Measurements from ENCODE around the gene DIAPH2. TPM values are rescaled to one million over a fixed set of nuclear protein-coding genes. Genes with fewer than 3 reads are reported as not detected.

Gene DIAPH2
- total and polyA plus RNA-seq, 10 donors = 2.5 to 32.1 (median 17.7) TPM

- H3K36me3 ChIP-seq = no peaks in the 10 kb centered on the region
- no peaks in the 10 kb centered on the region for H3K27me3 ChIP-seq (replicated peaks in 1 of 7)
- H3K4me1 ChIP-seq = no peaks in the 10 kb centered on the region
- intact Hi-C loops (cut with DNase I; ENCODE audit: low total_unique reads) = no loop called here
- TF ChIP-seq CTCF (IDR thresholded peaks at IDR 0.05 in 8 of 11, conservative IDR thresholded peaks at IDR 0.05 in 3 of 11) = no peak
- TF ChIP-seq POLR2AphosphoS5 (IDR thresholded peaks at IDR 0.05) = no peak
- TF ChIP-seq POLR2A (IDR thresholded peaks at IDR 0.05) = no peak
- 54 to 83% (median 81%) methylated on average over 3 of the region's 3 CpGs for WGBS, 5 donors
- no peak for DNase-seq
- no peak overlapping the region for H3K4me3 ChIP-seq
- no peak overlapping the region for H3K27ac ChIP-seq
- no peaks in the 10 kb centered on the region for H3K9me3 ChIP-seq
Measured at GRCh38 chrX:96907516-96908272, 223.1 kb downstream of the DIAPH2 start.

GRCh38 chrX:96909291-96909690 is 224.6 kb downstream of the DIAPH2 start:
- Histone ChIP-seq H3K27me3 (replicated peaks in 1 of 7) (no peaks in the 10 kb centered on the region), H3K9me3 (no peaks in the 10 kb centered on the region), H3K27ac (no peak overlapping the region), H3K4me3 (no peak overlapping the region), H3K4me1 (no peaks in the 10 kb centered on the region), H3K36me3 (no peaks in the 10 kb centered on the region)
- intact Hi-C loops (cut with DNase I; ENCODE audit: low total_unique reads) = no loop called here
- DNase-seq = no peak
- TF ChIP-seq POLR2AphosphoS5 (IDR thresholded peaks at IDR 0.05) = no peak
- TF ChIP-seq CTCF (IDR thresholded peaks at IDR 0.05 in 8 of 11, conservative IDR thresholded peaks at IDR 0.05 in 3 of 11) = no peak
- no peak for TF ChIP-seq POLR2A (IDR thresholded peaks at IDR 0.05)
- 72 to 90% (median 79%) methylated on average over 5 of the region's 5 CpGs for WGBS, 5 donors

GRCh38 chrX:96918864-96919263 is 234.2 kb downstream of the DIAPH2 start:
- Histone ChIP-seq H3K4me1 (no peaks in the 10 kb centered on the region), H3K4me3 (no peak overlapping the region), H3K27me3 (replicated peaks in 1 of 7) (no peaks in the 10 kb centered on the region), H3K36me3 (peaks cover 0 to 4% (median 0%) of the 10 kb centered on the region in 6 donors), H3K27ac (no peak overlapping the region), H3K9me3 (no peaks in the 10 kb centered on the region)
- TF ChIP-seq POLR2AphosphoS5 (IDR thresholded peaks at IDR 0.05) = no peak
- 75 to 100% (median 92%) methylated on average over 2 of the region's 2 CpGs for WGBS, 5 donors
- intact Hi-C loops (cut with DNase I; ENCODE audit: low total_unique reads) = no loop called here
- no peak for DNase-seq

GRCh38 chrX:96919672-96920071 is 235.0 kb downstream of the DIAPH2 start:
- no peak for DNase-seq
- TF ChIP-seq POLR2AphosphoS5 (IDR thresholded peaks at IDR 0.05) (no peak), POLR2A (IDR thresholded peaks at IDR 0.05) (no peak), CTCF (IDR thresholded peaks at IDR 0.05 in 8 of 11, conservative IDR thresholded peaks at IDR 0.05 in 3 of 11) (no peak)
- WGBS, 5 donors = 90 to 99% (median 96%) methylated on average over 4 of the region's 4 CpGs
- intact Hi-C loops (cut with DNase I; ENCODE audit: low total_unique reads) = no loop called here
- Histone ChIP-seq H3K4me3 (no peak overlapping the region), H3K36me3 (peaks cover 0 to 4% (median 0%) of the 10 kb centered on the region in 6 donors), H3K27me3 (replicated peaks in 1 of 7) (no peaks in the 10 kb centered on the region), H3K9me3 (no peaks in the 10 kb centered on the region), H3K4me1 (no peaks in the 10 kb centered on the region), H3K27ac (no peak overlapping the region)

All from spleen (tissue), 11 donors.